Activated T-helper 1 cell treated with Interleukin-2 at 50 U/mL for 16 hours (primary cell): ENCODE results near the gene RAMP3.
"Not testable (repeated sequence)": the region's sequence is repeated elsewhere in the genome, so short reads cannot be mapped to it uniquely, and the experiment has no call there.

ENCODE experiments used
- DNase-seq: peaks from one replicate; pipeline ENCODE4 v3.0.0-alpha.2; 2020; ENCODE audit warnings: low read depth

RAMP3 gene

DNA sequence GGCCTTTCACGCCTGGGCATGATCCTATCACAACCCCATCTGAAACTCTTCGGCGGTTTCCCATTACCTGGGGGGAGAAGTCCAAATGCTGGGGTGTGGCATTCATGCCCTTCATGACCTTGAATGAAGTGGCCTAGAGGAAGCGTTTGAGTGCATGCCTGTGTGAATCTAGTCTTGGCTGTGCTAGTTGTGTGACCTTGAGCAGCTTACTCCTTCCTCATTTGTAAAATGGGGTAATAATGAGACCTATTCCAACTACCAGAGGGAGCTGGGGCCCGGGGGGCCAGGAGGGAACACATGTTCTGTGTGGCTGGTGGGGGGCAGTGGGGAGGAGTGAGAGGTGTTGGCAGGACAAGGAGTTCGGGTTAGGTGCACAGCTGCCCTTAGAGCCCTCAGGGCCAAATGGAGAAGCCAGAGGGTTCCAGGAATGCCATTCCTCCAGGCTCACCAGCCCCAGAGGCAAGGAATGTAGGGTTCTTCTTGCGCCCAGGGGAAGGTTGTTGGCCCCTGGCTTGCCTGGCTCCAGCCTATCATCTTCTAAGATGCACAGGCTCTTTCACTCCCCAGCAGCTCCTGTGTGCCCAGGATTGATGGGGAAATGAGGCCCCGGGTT, 24.8 kb upstream of the RAMP3 start:
- DNase-seq = no peak

DNA sequence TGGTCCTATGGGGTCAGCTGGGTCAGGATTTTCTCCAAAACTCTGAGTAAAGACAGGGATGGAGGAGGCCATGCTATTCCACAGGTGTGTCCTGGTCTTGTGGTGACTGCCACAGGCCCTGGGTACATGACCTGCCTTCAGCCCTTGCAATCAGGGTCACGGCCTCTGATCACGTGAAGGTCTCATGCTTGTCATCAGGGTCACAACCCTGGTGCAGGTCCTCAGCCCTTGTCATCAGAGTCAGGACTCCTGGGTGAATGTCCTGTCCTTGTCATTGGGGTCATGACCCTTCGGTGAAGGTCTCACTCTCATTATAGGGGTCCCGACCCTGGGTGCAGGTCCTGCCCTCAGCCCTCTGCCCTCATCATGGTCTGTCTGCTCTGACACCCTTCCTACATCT, 24.2 kb upstream of the RAMP3 start:
- DNase-seq = no peak

DNA sequence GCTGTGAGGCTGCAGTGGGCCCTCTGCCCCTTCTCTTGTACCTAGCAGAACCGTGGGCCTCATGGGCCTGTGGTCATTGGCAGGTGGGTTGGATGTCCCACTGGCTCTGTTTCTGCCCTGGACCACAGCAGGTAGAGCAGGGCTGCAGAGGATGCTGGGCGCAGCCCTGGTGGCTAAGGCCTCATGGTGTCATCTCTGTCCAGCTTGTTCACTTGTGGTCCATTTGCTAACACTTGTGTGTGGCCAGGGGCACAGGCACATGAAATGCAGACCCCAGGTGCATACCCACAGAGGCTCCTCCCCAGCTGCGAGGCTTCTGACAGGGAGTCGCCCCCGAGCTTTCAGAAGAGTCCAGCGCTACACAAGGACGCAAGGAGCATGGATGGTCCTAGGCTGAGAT, 23.7 kb upstream of the RAMP3 start:
- no peak for DNase-seq

DNA sequence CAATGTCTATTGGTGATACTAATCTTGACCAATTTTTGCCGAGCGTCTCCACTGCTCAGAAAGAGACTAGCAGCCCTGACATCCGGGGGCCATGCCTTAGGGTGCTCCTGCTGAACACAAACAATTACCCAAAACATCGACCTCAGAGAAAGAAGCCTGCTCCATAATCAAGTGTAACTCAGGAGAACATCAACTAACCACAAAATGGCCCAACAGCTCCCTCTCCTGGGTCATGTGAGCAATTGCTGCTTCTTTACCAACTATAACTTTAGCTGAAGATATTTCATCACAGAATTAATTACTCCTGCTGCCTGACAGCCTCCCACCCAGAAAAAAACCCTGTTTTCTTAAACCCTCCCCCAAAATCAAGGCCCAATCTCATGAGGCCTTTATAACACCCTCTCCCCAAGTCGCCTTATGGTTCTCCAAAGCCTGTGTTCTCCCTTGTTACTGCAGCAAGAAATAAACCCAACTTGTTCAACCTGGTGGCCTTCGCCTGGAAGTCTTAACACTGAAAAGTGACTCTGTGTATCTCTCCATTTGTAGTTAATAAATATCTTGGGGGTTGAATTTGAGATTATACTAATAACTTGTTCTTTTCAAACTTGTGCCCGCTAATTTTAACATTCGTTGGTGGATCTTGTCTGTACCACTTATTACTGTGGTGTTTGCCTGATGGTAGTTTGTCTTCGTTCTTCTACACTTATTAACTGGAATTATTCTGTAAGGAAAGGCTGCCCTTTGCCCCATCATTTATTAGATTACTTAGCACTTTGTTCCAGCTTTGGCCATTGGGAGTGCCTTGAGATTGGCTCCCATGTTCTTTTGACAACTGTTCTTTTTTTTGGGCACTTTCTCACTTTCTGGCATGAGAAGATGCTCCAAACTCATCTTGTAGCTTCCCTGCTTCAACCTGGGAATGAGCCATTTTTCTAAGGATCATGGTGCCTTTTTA, 21.2 kb upstream of the RAMP3 start:
- peak; percentile 45 for DNase-seq

DNA sequence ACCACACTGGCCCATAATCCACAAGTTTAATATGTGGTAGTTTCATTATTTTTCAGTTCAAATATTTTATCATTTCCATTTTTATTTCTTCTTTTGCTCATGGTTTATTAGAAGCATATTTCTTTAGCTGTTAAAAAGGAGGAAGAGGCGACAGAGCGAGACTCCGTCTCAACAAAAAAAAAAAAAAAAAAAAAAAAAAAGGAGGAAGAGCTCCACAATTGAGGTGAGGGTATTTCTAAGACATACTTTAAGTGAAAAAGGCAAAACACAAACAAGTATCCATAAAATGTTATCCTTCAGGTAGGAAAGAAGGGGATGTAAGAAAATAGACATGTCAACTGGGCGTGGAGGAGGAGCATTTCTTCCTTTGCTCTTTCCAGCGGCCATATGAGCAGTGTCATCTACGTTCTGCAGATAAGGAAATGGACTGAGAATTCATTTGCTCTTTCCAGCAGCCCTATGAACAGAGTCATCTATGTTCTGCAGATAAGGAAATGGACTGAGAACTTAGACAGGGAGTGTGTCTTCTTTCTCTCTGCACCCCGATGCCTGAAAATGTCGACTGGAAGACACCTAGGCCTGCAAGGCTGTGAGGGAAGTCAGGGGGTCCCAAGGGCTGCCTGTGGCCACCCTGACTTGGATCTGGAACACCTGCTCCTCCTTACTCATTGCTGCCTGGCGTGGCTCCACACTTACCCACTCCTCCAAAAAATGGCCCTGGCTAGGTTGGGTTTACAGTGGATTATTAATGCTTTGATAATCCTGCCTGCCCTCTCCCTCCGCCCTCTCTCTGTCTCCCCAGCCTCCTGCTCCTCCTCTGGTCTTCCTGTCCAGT, 18.9 kb upstream of the RAMP3 start:
- no peak for DNase-seq

DNA sequence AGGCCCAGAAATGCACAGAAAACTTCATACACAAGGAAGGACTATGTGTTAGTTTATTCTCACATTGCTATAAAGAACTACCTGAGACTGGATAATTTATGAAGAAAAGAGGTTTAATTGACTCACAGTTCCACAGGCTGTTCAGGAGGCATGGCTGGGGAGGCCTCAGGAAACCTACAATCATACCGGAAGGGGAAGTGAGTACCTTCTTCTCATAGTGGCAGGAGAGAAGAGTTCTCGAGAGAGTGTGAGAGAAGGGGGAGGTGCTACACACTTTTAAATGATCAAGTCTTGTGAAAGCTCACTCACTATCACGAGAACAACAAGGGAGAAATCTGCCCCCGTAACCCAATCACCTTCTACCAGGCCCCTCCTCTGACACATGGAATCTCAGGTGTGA, 16.8 kb upstream of the RAMP3 start:
- no peak for DNase-seq

DNA sequence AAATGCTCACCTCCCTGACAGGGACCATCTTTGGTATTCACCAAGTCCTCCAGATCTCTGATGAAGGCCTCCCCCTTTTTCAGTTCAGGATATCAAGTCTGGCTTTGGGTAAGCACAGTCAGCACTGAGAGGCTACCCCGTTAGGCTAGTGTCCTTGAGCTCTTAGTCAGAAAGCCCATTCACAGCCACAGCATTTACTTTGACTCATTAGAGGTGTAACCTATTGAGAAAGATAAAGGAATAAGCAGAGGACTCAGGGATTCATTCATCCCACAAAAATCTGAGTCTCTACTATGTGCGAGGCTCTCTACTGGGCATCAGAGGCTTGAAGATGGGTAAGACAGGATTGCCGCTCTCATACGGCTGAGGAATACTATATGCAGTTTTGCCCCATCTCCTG, 14.0 kb upstream of the RAMP3 start:
- DNase-seq = no peak

DNA sequence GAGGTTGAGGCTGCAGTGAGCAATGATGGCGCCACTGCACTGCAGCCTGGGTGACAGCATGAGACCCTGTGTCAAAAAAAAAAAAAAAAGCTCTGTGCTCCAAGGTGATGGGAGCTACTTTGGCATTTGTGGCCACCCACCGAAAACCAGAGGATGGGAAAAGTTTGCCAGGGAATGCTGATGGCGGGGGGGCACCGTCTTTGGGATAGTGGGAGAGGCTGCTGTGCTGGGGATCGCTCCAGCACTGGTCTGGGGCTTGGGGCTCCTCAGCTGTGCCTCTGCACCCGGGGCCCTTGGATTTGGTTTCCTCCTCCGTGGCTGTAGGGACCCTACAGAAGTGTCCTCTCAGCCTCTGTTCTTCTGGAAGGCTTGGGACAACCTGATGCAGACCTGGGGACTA, 11.7 kb upstream of the RAMP3 start:
- DNase-seq = no peak

DNA sequence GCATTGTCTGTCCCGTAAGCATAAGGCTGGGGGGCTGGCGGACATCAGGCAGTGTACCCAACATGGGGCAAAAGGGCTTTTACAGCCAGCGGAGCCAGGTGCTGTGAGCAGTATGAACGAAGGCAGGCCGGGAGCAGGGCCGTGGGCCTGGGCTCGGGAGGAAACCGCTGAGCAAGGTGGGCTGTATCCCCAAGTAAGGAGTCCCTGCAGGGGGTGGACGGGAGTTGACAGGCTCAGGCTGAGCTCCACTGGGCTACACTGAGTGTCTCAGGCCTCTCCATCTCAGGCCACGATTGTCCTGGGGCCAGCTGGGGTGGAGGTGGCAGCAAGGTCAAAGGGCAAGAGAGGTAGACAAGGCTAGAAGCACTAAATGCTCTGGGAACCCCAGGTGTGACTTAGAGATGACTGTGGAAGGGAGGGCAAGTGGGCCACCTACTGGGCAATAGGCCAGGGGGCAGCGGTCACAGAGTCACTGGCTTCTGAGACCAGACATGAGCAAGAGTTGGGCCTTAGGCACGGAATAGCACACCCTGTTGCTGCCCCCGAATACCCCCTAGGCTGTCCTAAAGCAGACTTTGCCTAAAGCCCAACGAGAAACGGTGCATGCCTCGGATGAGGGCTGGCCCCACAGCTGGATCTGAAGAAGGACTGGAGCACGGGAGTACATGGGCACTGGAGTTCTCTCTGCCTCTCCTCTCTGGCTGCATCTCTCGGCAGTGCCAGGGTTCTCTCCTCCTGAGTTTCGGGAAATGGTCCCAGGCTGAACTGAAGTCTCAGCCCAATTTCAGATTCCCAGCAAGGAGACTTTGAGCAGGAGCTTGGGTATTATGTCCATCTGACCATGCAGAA, 10.8 kb upstream of the RAMP3 start:
- DNase-seq = no peak

DNA sequence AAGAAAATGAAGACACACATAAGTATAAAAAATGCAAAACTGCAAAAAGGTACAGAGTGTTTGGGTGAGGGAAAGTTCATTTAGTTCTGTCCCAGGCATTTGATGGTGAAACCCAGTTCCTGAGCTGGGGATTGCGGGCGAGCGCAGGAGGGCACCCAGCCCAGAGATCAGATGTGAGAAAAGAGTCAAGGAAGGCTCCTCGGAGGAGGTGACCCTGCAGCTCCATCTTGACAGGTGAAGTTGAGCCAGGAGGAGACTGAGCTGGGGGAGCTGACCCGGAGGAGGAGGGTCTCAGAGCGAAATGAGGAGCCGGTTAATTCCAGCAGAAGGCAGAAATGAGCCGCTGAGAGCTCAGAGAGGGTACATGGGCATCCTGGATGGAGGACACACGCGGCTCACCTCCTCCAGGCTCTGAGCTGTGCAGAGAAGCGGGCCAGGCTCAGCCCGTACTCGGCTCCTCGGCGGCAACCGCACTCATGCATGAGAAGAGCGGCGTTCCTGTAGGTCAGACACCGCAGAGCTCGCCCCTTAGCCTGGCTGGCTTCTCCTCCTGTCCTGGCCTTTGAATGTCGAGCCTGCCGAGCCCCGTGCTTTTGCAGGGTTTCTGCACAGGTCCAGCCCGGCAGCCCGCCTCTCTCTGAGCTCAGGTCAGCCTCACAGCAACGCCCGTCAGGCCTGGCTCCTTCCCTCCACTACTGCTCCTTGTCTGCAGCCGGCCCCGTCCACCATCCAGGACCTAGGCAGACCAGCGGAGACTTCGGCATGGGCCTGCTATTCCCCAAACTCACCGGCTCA, 9.5 kb upstream of the RAMP3 start:
- DNase-seq = no peak

DNA sequence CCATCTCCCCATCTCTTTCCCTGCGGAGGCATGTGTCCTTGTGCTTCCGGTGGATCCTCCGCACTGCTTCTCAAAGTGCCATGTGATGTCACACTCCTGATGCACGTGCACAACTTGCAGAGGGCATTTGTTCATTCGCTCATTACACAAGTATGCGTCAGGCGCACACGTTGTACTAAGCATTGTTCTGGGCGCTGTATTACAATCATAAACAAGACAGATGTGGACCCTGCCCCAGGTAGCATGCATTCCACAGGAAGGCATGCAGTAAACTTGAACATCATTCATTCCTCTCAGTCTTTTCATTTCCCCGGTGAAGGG, 9.0 kb upstream of the RAMP3 start:
- no peak for DNase-seq

DNA sequence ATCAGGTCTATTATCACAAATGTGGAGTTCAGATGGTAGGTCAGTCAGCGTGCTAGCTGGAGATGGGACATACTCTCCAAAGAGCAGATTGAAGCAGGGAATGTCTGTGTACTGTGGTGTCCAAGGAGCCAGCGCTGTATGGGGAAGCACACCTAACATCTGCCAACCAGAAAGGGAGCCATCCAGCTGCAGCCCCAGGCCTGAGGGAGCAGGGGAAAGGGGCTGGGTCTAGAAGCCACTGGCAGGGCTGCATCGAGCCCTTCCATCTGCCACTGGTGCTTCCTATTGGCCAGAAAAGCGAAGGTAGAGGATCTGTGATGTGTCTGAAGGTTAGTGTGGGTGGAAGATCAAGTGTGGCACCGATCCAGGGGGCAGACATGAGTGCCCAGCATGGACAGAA, 8.0 kb upstream of the RAMP3 start:
- no peak for DNase-seq

DNA sequence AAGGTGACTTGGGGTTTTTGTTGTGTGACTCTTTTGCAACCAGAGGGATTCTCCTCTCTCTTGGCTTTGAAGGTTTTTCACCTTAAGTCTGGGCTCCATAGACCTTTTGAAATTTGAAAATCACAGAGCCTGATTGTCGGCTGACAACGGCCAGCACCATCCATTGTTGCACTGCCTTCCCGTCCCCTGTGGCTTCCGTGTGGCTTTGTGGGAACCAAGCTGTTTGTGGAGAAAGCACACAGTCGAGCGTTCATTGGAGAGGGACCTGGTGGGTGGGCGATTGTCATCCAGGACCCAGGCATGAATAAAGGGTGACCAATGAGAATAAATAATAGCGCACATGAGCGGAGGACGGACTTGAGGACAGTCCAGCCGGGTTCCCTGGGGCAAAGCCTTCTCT, 7.4 kb upstream of the RAMP3 start:
- DNase-seq = no peak

DNA sequence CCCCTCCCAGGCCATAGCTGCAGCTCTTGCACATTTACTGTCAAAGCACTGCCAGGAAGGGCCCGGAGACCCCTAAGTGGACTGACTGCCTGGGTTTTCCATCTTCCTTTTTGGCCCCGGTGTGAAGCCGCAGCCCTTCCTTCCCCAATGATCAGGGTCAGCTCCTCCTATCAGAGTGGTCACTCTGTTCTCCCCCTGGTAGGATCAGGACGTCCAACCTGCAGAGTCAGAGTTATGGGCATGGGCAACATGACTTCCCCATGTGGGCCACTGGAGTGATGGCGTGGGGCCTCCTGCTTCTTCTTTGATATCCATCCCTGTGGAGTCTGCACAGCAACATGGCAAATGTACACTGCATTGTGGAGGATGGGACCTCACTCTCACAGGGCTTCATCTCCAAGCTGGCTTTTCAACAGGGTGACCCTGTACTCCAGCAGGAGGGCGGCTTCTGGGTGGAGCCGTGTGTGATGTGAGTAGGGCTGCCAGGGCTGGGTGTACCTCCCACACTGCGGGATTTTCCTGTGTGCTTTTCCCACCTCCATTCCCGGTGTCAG, 6.4 kb upstream of the RAMP3 start:
- DNase-seq = no peak

DNA sequence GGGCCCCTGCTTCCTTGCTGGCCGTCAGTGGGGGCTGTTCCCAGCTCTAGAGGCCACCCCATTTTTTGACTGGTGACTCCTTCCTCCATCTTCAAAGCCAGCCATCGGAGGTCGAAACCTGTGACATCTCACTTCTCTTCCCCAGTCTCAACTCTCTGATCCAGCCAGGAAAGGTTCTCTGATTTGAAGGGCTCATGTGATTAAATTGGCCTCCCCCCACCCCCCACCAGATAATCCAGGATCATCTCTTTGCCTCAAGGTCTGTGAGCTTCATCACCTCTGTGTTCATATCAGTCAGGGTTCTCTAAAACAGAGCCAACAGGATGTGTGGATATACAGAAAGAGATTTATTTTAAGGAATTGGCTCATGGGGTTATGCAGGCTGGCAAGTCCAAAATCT, 5.6 kb upstream of the RAMP3 start:
- no peak for DNase-seq

DNA sequence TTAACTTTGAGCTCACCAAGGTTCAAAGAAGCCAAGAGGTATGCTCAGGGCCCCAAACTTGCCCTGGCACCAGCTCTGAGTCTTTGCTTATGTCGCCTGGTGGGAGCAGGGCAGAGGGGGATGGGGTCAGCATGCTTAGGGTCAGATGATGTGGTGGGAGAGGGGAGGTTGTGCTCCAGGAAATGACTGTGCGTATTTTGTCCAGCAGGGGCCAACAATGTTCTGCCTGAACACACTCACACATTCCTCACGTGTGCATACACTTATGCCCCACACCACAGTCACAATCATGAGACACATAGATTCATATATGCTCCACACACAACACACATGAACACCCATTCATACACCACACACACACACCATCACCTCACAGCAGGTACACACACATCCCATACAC, 4.4 kb upstream of the RAMP3 start:
- DNase-seq = no peak

DNA sequence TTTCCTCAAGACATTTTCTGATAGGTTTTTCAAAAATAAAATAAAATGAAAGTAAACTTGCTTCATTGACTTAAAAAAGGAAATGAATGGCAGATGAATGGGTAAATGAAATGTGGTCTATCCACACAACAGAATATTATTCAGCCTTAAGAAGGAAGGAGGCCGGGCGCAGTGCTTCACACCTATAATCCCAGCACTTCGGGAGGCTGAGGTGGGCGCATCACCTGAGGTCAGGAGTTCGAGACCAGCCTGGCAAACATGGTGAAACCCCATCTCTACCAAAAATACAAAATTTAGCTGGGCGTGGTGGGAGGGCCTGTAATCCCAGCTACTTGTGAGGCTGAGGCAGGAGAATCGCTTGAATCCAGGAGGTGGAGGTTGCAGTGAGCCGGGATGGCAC, 3.7 kb upstream of the RAMP3 start:
- not testable (repeated sequence) for DNase-seq

DNA sequence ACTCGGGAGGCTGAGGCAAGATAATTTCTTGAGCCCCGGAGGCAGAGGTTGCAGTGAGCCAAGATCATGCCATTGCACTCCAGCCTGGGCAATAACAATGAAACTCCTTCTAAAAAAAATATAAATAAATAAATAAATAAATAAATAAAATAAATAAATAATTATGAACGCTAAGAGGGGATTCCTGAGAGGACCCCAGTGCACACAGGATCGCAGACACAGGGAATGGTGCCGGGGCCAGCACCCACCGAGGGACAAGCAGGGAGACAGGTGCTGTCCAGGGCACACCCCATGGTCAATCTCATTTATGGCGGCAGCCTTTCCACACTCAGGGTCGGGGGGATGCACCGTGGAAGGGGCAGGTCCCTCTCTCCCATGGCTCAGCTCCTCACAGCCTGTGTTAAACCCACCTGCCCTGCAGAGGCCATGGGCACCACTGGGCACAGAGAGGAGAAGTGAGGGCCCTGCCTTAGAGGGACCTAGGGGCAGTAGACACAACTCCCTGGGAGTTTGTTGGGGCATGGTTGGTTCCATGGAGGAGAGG, 2.2 kb upstream of the RAMP3 start:
- no peak for DNase-seq

DNA sequence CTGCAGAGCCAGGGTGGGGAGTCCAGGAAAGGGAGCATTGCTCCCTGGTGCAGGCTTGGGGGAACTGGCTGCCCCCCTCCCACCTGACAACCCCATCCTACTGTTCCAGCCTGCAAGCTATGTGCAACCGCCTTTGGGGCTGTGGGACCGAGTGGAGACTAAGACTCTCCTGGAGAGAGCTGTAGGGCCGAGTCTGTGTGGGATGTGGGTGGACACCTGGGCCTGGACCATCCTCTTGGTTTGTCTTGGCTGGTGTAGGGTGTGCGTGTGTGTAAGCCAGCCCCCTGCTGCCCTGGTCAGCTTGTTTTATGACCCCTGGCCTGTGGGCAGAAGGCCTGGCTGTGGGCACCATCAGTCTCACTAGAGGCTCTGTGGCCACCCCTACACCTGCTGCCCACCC, 1.6 kb upstream of the RAMP3 start:
- no peak for DNase-seq

DNA sequence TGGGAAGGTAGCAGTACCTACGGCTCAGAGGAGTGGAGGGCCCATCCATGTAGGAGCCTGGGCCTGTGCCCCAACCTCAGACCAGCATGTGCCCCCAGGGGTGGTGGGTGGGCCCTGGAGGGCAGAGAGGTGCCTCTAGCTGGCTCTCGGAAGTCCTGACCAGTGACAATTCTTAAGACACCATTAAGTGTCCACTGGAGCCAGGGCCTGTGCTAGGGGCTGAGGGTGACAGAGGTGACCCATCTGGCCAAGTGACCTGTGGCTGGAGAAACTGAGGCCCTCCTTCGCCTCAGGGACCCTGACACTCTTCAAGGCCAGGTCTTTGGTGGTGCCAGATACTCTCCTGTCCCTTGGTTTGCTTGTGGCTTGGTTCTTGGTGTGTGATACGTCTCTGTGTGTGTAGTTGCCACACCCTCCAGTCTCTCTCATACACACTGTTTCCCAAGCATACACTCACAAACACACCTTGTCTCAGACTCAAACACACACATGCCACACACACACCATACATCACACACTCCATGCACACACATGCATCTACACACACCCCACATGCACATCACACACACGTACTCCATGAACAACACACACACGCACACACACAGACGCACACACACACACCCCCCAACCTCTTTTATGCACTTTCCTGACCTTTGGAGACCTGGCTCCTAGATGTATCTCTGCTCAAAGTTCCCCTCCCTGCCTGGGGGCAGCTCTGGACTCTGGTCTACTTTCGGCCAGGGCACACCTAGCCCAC, 897 bp upstream of the RAMP3 start:
- no peak for DNase-seq
